SK-N-MC (cell line): ENCODE results near the gene GPR21.

Experiments
- EZH2 ChIP-seq: fragments of 200-600 bp; sonication (generic); IDR thresholded peaks from one replicate; pipeline ENCODE4 v1.6.1; 2017; ENCODE audit warnings: antibody characterized with exemption
- POLR2AphosphoS5 ChIP-seq: IDR thresholded peaks from 2 replicates; pipeline ENCODE4 v1.6.1; 2012; ENCODE audit warnings: mild to moderate bottlenecking, low read depth, low read length, borderline replicate concordance

GRCh38 chr9:123073991-123074422 lies 40.5 kb downstream of the GPR21 start:
- TF ChIP-seq POLR2AphosphoS5 (no peak), EZH2 (no peak)
